GM21576 (cell line): ENCODE data around the gene IQCM.

Experiments
- ATAC-seq: cut with Tn5 transposase; IDR thresholded peaks from one replicate; pipeline ENCODE4 v1.9.1; 2021; ENCODE audit warnings: mild to moderate bottlenecking, moderate library complexity; ENCODE audit not compliant: unreplicated experiment

IQCM gene

DNA sequence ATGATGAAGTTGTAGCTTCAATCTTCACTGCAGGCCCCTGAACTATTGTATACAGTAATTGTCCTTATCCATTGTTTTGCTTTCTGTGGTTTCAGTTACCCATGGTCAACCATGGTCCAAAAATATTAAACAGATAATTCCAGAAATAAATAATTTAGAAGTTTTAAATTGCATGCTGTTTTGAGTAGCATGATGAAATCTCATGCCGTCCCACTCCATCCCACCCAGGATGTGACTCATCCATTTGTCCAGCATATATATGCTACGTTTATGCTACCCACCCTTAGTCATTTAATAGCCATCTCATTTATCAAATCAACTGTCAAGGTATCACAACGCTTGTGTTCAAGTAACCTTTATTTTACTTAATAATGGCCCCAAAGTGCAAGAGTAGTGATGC lies 34.5 kb downstream of the IQCM start:
- no peak for ATAC-seq

DNA sequence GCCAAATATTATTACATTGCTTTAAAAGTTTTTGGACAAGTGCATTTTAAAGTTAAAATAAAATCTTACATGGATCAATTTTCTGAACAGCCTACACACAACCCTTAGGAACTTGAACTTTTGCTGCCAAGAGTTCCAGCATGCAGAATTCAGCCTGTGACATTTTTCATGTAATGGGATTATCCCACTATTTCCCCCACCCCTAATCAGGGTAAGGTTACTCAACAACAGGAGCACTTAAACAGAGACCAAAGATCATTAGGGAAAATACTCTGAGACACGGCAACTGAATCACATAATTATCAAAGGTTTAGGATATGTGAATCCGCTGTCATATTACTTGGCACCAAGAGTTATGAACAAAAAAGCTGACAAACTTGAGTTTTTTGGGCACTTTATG lies 47.2 kb downstream of the IQCM start:
- ATAC-seq, result no peak

DNA sequence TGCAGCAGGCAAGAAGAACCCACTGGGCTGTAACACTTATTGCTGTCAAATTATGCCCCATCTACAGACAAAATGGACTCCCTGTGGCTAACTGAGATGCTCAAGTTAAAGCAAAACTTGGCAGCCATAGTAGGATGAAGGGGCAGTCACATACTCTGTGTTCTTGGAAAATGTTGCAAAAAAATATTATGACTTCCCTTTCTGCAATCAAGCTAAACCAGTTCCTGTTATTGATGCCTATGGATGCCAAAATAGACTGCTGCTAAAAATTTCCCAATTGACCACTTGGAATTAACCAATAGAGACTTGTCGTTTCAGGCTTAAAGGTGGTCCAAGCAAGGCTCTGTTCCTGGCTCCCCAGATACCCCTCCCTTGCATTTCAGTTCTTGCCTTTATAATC lies 49.5 kb downstream of the IQCM start:
- ATAC-seq, result no peak

DNA sequence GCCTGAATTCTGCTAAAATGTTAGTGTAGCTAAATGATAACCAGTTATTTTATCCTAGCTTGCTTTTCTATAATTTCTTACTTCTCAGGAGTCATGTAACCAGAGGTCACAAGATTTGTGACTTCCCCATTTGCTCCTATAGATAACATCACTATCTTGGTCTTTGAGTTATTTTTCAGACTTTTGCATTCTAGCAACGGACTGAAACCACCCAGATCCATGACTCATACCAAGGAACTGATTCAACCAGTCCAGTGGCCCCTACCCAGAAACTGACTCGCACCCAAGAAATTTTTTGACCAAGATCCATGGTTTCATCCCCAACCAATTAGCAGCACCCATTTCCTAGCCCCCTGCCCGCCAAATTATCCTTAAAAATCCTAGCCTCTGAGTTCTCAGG lies 50.0 kb downstream of the IQCM start:
- no peak for ATAC-seq

DNA sequence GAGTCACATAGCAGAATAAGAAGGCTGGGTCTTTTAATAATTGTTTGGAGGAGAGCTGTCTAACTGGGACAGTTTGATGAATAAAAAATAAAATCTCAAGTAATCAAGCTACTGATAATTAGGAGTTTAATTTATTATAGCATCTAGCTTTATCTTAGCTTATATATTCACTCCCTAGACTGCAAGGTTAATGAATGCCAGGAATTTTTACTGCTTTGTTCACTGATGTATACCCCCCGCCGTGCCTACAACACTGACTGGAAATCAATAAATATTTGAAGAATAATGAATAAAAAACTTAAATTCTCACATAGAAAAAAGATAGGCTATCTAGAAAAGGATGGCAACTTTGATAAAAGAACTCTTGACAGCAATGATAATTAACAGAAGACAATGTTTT lies 59.7 kb downstream of the IQCM start:
- no peak for ATAC-seq

DNA sequence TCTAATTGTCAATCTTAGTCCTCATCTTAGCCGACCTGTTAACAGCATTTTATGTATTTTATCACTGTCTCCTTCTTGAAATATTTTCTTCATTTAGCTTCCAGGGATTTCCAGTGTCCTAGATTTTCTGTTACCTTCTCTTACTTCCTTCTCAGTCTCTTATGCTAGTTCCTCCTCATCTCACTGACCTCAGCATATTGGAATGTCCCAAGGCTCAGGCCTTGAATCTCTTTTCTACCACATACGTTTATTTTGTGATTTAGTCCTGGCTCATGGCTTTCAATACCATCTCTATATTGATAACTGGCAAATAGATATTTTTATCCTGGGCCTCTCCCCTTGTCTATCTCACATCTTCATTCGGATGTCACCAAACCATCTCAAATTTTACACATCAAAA lies 61.1 kb downstream of the IQCM start:
- ATAC-seq, result no peak

DNA sequence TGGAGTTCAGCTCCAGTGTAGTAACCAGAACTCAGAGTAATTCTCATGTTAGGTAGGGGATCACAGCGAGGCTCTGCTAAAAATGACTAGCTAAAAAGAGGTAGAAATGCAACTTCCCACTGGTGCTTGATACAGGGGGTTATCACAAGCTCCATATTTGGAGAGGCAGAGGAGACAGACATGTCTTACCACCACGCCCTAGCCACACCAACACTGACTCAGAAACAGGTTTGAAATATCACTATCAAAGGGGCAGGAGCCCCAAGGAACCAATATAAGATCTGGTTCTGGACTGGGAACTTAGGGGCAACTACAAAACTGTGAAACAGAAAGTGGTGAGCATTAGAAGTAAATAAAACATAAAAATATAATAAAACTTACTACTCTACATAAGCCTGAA lies 62.9 kb downstream of the IQCM start:
- no peak for ATAC-seq

DNA sequence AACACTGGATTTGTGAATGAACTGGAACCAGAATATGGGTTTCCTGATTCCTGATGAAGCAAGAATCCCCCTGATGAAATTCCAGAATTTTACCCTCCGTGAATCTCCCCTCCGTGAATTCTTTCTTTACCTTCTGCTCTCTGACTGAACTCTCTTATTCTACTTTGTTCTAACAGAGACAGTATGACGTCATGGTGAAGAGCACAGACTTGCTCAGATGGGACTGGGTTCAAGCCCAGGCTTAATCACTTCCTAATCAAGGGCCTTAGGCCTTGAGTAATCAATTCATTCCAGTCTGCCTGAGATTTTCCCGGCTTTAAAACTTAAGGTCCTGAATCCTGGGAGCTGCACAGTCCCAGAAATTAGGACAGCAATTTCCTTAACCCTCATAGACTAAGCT lies 64.5 kb downstream of the IQCM start:
- no peak for ATAC-seq

DNA sequence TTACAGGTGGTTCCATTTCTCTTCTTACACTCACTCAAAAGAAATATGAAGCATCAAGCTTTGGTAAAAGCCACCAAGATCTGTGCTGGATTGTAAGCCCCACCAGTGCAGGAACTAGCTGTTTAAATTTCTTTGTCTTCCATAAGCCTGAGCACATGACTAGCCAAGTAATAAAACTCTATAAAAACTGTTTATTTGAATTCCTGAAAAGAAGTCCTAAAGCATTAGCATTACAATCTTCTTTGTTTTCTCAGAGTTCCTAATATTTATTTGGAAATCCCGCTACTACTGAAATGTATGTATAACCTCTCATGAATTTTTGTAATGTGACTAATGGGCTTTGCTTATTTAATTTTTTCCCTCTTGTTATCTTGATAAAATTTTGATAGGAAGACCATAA lies 65.9 kb downstream of the IQCM start:
- no peak for ATAC-seq

DNA sequence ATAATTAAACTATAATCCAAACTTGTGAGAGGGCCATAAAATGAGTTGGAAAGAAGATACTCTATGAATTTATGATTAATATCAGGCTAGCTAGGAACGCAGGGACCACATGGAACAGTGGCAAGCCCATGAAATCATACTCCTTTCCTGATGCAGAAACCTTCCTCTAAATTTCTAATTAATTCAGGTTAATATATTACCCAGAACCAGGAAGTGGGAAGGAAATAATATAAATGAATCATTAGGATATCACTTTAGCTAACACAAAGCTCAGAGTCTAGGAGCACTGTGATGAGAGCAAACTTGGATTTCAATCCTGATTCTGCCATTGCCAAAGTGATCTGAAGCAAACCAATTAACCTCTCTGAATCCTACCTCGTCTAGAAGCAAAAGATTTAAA lies 68.0 kb downstream of the IQCM start:
- ATAC-seq, result no peak

DNA sequence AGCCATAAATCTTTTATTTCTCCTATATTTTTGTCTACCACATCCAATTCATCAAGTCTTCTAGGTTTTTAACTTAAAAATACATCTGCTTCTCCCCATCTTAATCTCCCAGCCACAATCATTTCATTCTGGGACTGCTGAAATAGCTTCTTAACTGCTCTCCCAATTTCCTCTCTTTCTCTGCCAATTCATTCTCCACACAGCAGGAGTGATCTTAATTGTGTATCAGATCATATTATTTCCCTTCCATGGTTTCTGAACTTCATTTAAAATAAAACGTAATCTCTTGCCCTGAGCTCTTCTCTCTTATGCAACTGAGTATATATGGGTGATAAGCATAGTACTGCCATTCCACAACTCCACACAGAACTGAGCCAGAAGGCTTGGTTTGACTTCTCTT lies 69.4 kb downstream of the IQCM start:
- ATAC-seq, result no peak

DNA sequence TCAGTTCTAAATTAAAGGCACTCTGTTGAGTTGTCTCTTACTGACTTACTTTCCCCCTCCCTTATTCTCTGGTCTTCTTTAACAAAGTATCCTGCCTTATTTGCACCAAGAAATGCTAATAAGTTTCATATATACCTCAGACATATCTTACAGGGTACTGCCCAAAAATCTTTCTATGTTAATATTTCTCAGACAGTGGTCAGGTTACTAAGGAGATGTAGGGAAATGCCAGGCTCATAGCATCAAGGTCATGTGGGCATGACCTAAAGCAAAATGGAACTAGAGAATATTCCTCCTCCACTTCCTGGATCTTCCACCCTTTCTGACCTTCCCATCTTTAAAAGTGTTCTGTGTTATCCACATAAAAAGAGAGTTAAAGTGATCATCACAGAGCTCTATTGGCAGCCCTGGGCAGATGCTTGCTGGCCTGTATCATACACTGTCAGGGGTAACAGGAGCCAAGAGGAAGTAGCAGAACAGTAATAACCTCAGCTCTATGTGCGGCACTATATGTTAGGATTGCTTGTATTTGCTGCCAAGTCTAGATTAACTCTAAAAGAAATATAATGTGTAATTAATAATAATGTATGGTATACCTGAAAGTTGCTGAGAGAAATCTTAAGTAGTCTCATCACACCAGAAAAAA lies 74.3 kb downstream of the IQCM start:
- ATAC-seq, result no peak

DNA sequence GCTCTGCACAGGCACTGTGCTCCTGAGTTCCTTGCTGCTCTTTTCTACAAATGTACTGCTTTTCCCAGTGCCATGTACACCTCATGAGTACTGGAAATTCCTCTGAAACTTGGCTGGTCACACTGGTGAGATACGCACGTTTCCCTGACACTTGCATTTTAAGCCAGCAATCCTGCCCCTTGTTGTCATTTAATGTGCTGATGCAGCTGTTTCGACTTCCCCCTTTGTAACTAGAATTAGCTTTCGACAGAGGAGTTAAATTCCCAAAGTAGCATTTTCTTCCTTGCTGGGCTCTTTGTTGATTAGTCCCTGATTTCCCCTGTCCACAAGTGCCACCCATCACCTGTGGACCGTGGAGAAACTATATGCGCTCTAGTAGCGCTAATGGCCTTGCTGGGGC lies 77.5 kb downstream of the IQCM start:
- no peak for ATAC-seq

DNA sequence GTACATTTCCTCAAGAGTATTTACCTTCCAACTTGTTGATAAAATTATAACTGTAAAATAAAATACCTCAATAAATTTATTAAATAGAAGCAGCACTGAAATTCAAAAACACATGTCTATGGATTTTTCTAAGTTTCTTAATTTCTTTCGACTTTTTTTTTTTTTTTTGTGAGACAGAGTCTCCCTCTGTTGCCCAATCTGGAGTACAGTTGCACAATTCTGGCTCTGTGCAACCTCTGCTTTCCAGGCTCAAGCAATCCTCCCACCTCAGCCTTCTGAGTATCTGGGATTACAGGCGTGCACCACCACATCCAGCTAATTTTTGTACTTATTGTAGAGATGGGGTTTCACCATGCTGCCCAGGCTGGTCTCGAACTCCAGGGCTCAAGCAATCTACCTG lies 79.8 kb downstream of the IQCM start:
- ATAC-seq, result no peak

DNA sequence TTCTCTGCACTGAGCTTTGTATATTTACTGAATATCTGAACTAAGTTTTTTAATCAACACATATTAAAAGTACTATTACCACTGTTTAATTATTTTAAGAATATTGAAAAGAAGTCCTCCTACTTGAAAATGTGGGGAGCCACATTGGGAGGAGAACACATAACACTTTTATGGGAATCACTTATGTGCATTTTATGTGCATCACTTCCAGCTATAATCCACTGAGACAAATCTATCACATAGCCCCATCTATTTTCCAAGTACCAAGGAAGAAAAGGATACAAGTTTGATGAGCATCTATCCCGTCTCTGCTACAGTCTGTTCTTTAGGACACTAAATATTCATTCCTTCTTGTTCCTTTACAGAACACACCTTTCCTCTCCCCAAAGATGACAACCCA lies 87.2 kb downstream of the IQCM start:
- no peak for ATAC-seq

DNA sequence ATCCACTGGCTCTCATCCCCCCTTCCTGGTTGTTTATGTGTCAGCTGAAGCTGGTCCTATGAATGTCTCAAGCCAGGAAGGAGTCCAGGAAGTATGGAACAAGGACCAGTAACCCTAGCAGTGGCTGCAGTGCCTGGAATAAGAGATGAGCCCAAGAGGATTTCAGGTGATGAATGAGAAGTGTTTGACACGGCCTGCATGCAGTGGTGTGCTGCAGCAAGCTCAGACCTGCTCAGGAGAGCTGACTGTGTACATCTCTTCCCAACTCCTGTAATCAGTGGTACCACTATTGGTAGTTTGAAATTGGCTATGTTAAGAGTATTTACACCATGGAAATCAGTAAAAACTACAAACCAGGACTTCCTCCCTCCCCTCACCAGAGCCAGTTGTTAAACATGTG lies 88.0 kb downstream of the IQCM start:
- ATAC-seq, result no peak

DNA sequence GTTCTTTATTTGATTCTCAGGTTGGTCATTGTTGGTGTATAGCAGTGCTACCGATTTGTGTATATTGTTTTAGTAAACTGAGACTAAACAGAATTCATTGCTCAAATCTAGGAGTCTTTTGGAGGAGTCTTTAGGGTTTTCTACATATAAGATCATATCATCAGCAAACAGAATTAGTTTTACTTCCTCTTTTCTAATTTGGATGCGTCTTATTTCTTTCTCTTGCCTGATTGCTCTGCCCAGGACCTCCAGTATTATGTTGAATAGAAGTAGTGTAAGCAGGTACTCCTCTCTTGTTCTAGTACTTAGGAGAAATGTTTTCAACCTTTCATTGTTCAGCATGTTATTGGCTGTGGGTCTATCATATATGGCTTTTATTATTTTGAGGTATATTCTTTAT lies 92.6 kb downstream of the IQCM start:
- no peak for ATAC-seq

DNA sequence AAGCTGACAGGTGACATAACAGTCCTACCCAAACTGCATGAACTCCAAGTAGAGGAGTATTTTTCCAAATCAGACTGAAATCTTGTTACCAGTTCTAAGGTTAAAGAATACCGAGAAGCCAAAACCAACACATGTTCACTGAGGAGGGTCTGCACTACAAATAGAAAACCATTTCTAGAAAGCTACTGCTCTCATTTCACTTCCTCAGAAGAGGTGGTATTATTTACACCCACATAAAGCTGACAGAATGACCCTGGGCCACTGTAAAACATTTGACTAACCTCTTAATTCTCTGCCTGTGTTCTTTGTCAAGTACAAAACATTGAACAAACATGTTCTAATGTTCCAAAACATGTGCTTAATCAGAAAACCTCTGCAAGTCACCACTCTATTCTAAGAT lies 95.8 kb downstream of the IQCM start:
- ATAC-seq, result no peak

DNA sequence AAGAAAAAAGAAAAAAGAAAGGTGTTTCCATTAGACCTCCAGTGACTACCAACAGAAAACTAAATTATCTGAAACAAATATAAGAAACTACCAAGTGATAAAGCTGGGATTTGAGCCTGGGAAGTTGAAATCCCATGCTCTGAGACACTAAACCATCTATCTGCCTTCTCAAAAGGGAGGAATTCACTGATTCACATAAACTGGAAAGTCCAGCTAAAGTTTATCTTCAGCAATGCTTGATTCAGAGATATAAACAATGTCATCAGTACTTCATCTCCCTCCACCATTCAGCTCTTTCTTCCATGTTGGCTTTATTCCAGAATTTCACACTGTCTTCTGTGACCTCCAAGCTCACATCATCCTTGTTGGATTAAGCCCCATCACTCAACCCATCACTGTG lies 96.3 kb downstream of the IQCM start:
- no peak for ATAC-seq

DNA sequence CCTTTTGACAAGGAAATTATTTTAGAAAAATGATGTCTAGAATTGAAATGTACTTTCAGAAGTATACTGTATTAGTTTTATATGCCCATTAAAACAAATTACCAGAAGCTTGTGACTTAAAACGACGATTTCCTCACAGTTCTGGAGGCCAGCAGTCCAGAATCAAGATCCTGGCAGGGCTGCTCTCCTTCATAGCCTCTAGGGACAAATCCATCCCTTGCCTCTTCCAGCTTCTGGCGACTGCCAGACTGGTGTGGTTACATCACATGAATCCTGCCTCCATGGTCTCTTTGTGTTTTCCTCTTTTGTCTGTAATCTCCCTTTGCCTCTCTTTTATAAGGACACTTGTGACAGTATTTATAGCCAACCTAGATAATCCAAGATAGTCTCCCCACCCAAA lies 97.1 kb downstream of the IQCM start:
- ATAC-seq, result no peak

DNA sequence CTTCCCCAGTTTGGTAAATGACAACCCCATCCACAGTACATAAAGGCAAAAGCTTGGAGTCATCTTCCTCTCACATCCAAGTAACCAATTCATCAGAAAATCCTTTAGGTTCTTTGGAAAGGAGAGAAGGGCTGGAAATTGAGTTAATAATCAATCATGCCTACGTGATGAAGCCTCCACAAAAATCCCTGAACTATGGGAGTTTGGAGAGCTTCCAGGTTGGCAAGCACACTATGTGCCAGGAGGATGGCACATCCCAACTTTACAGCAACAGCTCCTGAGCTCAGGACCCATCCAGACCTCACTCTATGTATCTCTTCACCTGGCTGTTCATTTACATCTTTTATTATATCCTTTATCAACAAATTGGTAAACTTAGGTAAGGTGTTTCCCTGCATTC lies 98.9 kb downstream of the IQCM start:
- no peak for ATAC-seq

DNA sequence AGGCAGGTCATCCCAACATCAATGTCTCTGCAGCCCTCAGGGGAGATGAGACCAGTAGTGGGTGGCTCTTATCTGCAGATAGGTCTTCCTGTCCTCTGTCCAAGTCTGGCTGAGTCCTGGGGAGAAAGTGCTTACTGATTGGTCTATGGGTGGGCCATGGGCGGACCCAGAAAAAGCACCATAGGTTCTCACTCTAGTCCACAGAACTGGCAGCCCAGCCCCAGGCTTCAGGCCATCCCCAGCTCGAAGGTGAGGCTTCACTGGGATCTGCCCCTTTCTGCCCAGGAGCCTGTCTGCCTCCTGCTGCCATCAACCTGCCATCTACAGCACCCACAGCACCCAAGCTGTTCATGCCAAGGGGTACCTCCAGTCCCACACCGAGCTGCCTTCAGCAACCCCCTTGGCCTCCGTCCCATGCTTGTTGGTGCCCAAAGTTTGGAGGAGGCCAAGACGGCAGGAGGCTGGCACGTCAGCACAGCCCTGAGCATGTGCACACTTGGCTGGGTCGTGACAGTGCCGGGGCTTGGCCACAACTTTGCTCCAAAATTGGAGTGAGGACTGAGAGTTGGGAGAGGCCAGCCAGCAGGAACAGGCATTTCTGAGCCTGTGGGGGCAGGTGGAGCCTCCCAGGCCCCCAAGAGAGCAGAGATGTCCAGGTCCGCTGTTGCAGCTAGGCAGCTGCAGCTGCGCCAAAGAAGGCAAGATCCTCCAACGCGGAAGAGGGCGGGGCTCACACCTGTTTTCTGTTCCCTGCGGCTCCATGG lies 99.6 kb downstream of the IQCM start:
- ATAC-seq, result no peak

DNA sequence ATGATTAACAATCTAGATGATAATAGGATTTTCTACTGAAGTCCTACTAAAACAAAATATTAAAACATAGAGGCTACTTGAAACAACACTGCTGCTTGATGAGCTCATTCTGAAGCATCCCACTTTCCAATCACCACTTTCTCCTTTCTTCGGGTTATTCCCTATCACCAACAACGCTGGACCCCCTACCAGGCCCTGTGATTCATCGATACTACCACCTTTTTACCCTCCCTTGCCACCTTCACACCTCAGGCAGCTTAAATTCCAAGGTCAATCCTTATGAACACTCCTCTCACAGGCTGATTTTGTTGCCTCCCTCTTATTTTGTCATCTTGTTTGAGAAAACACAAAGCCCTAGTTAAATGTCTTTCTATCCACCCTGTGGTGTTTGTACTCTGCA lies 102.6 kb downstream of the IQCM start:
- ATAC-seq, result no peak
